PC-9 (cell line): ENCODE measurements around the gene S1PR4. TPM values are rescaled to one million over a fixed set of nuclear protein-coding genes. Genes with fewer than 3 reads are reported as not detected.

ENCODE experiments used
- BruUV-seq: library from RNA; stranded (reverse); fragments of 400-500 nt; replicated peaks from 2 replicates; lab custom pipeline; 2021; lab: Mats Ljungman, UMichigan
- CTCF ChIA-PET: fragments of 300-600 bp; sonication (Branson Sonifier 250); formaldehyde crosslinking; loops from one replicate; lab custom pipeline; 2022; ENCODE audit warnings: antibody characterized with exemption; lab: Charles Lee
- POLR2A ChIA-PET: fragments of 300-600 bp; sonication (Branson Sonifier 250); formaldehyde crosslinking; loops from one replicate; lab custom pipeline; 2022; ENCODE audit warnings: antibody characterized with exemption; ENCODE audit not compliant: unreplicated experiment; lab: Charles Lee
- DNase-seq, 2 experiments: peaks; one replicate each; pipeline versions ENCODE4 v3.0.0 to v3.0.0-alpha.2; 2015 to 2022; ENCODE audit warnings: mixed read lengths in 1 of 2
- H2AFZ ChIP-seq: fragments of 200-600 bp; sonication (generic); 2 replicates; pipeline ENCODE4 v1.8.1; 2017; ENCODE audit warnings: antibody characterized with exemption
- H3F3A ChIP-seq: fragments of 200-600 bp; sonication (generic); 2 replicates; pipeline ENCODE4 v1.8.1; 2017; ENCODE audit warnings: antibody characterized with exemption, mild to moderate bottlenecking, low read depth; ENCODE audit not compliant: insufficient read depth
- H3K27ac ChIP-seq: fragments of 200-600 bp; sonication (generic); 2 replicates; pipeline ENCODE4 v1.6.1; 2016; ENCODE audit warnings: mixed run types
- H3K27me3 ChIP-seq: fragments of 200-600 bp; sonication (generic); 2 replicates; pipeline ENCODE4 v1.6.1; 2016; ENCODE audit warnings: low read depth, mixed run types; ENCODE audit not compliant: insufficient read depth
- H3K36me3 ChIP-seq: fragments of 200-600 bp; sonication (generic); 2 replicates; pipeline ENCODE4 v1.6.1; 2016; ENCODE audit warnings: low read depth, mixed run types
- H3K4me1 ChIP-seq: fragments of 200-600 bp; sonication (generic); replicated peaks from 2 replicates; pipeline ENCODE4 v1.6.1; 2016; ENCODE audit warnings: mixed run types; ENCODE audit not compliant: insufficient read depth
- H3K4me2 ChIP-seq: fragments of 200-600 bp; sonication (generic); 2 replicates; pipeline ENCODE4 v1.6.1; 2017; ENCODE audit warnings: mixed run types
- H3K4me3 ChIP-seq: fragments of 200-600 bp; sonication (generic); 2 replicates; pipeline ENCODE4 v1.6.1; 2016; ENCODE audit warnings: mixed run types
- H3K79me2 ChIP-seq: fragments of 200-600 bp; sonication (generic); 2 replicates; pipeline ENCODE4 v1.6.1; 2017; ENCODE audit warnings: low read depth, mixed run types
- H3K9me2 ChIP-seq: fragments of 200-600 bp; sonication (generic); 2 replicates; pipeline ENCODE4 v1.8.1; 2017; ENCODE audit warnings: mild to moderate bottlenecking; ENCODE audit not compliant: insufficient read depth
- H3K9me3 ChIP-seq: fragments of 200-600 bp; sonication (generic); 2 replicates; pipeline ENCODE4 v1.8.1; 2016; ENCODE audit warnings: low read depth; ENCODE audit not compliant: insufficient read depth
- H4K20me1 ChIP-seq: fragments of 200-600 bp; sonication (generic); 2 replicates; pipeline ENCODE4 v1.8.1; 2017; ENCODE audit not compliant: insufficient read depth
- CTCF ChIP-seq: fragments of 200-600 bp; sonication (generic); conservative IDR thresholded peaks from 2 replicates; pipeline ENCODE4 v1.6.1; 2017; ENCODE audit warnings: mixed run types, antibody characterized with exemption, mild to moderate bottlenecking, moderate library complexity
- EZH2 ChIP-seq: fragments of 200-600 bp; sonication (generic); IDR thresholded peaks from 2 replicates; pipeline ENCODE4 v1.8.0; 2017; ENCODE audit warnings: antibody characterized with exemption, low read depth
- intact Hi-C: fragments of 100-400 bp; cut with micrococcal nuclease; formaldehyde crosslinking; loops from one replicate; pipeline ENCODE4 v1.10.0; 2022; ENCODE audit not compliant: unreplicated experiment
- total RNA-seq: library from RNA; stranded (reverse); gene quantifications from 2 replicates; pipeline ENCODE4 v1.2.3, GENCODE V29; 2021

S1PR4 gene
- total RNA-seq, 1 experiment from 2014 or later: 0.37 TPM

GRCh38 chr19:3136684-3137055 is 41.9 kb upstream of the S1PR4 start:
- peak overlapping the region; percentile 80 for H2AFZ ChIP-seq
- no peaks in the 10 kb centered on the region for H3K9me3 ChIP-seq
- peak overlapping the region; percentile 74 for H3K4me2 ChIP-seq
- TF ChIP-seq EZH2 (no peak), CTCF (no peak)
- intact Hi-C loops: loop anchor here (5.0 kb wide), 1 partner anchor 41 kb away; the partner anchor contains the start of gene S1PR4
- no peaks in the 10 kb centered on the region for H3K36me3 ChIP-seq
- H3K4me3 ChIP-seq: peak overlapping the region; percentile 68
- H3K27me3 ChIP-seq: no peaks in the 10 kb centered on the region
- no TSS peak for BruUV-seq
- H3K4me1 ChIP-seq: peaks cover 2% of the 10 kb centered on the region; the same call in 1 of the 2 replicates
- no peaks in the 10 kb centered on the region for H4K20me1 ChIP-seq
- ChIA-PET CTCF (no interaction called here), POLR2A (interaction anchor here (0.5 to 0.6 kb wide), 5 partner anchors 35 to 184 kb away, joined by 3 to 13 read pairs (median 4); no protein-coding TSS in a partner anchor)
- H3K27ac ChIP-seq: peak overlapping the region; percentile 56
- H3F3A ChIP-seq: peaks cover 3% of the 10 kb centered on the region; the same call in 1 of the 2 replicates
- DNase-seq: peak; percentile 65 to 68
- no peaks in the 10 kb centered on the region for H3K79me2 ChIP-seq
- H3K9me2 ChIP-seq: no peaks in the 10 kb centered on the region

- H3K4me3 ChIP-seq: peak overlapping the region; percentile 68
- H3K9me3 ChIP-seq: no peaks in the 10 kb centered on the region
- peak overlapping the region; percentile 80 for H2AFZ ChIP-seq
- H3K27ac ChIP-seq: peak overlapping the region; percentile 56; the same call in 1 of the 2 replicates
- H3F3A ChIP-seq: peaks cover 6% of the 10 kb centered on the region; the same call in 1 of the 2 replicates
- no peaks in the 10 kb centered on the region for H3K79me2 ChIP-seq
- BruUV-seq: TSS peak; percentile 37
- POLR2A ChIA-PET: interaction anchor here (0.5 to 0.6 kb wide), 5 partner anchors 34 to 184 kb away, joined by 3 to 13 read pairs (median 4); no protein-coding TSS in a partner anchor
- H3K9me2 ChIP-seq: no peaks in the 10 kb centered on the region
- TF ChIP-seq CTCF: no peak
- no peak for TF ChIP-seq EZH2
- intact Hi-C loops: loop anchor here (5.0 kb wide), 1 partner anchor 40 kb away; the partner anchor contains the start of gene S1PR4
- H3K36me3 ChIP-seq: no peaks in the 10 kb centered on the region
- CTCF ChIA-PET: no interaction called here
- H3K4me1 ChIP-seq: peaks cover 6% of the 10 kb centered on the region; the same call in 1 of the 2 replicates
- H3K27me3 ChIP-seq: no peaks in the 10 kb centered on the region
- H3K4me2 ChIP-seq: peak overlapping the region; percentile 74
- no peaks in the 10 kb centered on the region for H4K20me1 ChIP-seq
- no peak for DNase-seq
These were observed 41.5 kb upstream of the S1PR4 start for GRCh38 chr19:3137119-3137518.

GRCh38 chr19:3138268-3138667 is 40.3 kb upstream of the S1PR4 start:
- no peaks in the 10 kb centered on the region for H3K9me3 ChIP-seq
- no peak overlapping the region for H3K4me2 ChIP-seq
- H3K9me2 ChIP-seq: no peaks in the 10 kb centered on the region
- peaks cover 17% of the 10 kb centered on the region for H3F3A ChIP-seq
- no peaks in the 10 kb centered on the region for H3K27me3 ChIP-seq
- H2AFZ ChIP-seq: no peak overlapping the region
- H3K27ac ChIP-seq: no peak overlapping the region
- POLR2A ChIA-PET: no interaction called here
- DNase-seq: no peak
- BruUV-seq: no TSS peak
- TF ChIP-seq EZH2 (no peak), CTCF (no peak)
- H3K4me3 ChIP-seq: no peak overlapping the region
- peaks cover 16% of the 10 kb centered on the region for H3K4me1 ChIP-seq
- H3K79me2 ChIP-seq: no peaks in the 10 kb centered on the region
- no peaks in the 10 kb centered on the region for H4K20me1 ChIP-seq
- no peaks in the 10 kb centered on the region for H3K36me3 ChIP-seq
- intact Hi-C loops: loop anchor here (5.0 kb wide), 1 partner anchor 39 kb away; the partner anchor contains the start of gene S1PR4
- CTCF ChIA-PET: no interaction called here
